Brain microvascular endothelial cell (primary cell): ENCODE results near the gene MYO16.

Experiments used
- DNase-seq: peaks from one replicate; pipeline ENCODE4 v3.0.0-alpha.2; 2020
- H3K27ac ChIP-seq: fragments of 250-450 bp; sonication (Bioruptor Pico); 2 replicates; pipeline ENCODE4 v1.5.1; 2020; ENCODE audit warnings: mild to moderate bottlenecking, moderate library complexity
- H3K27me3 ChIP-seq: fragments of 250-450 bp; sonication (Bioruptor Pico); replicated peaks from 2 replicates; pipeline ENCODE4 v1.5.1; 2020; ENCODE audit warnings: mild to moderate bottlenecking
- H3K36me3 ChIP-seq: fragments of 250-450 bp; sonication (Bioruptor Pico); replicated peaks from 2 replicates; pipeline ENCODE4 v1.5.1; 2020; ENCODE audit warnings: mild to moderate bottlenecking
- H3K4me3 ChIP-seq: 2 replicates; pipeline ENCODE4 v1.5.1; 2011; ENCODE audit warnings: low read depth, mild to moderate bottlenecking, control low read depth, low read length, moderate library complexity
- in situ Hi-C: cut with HindIII; loops from 2 replicates; pipeline ENCODE4 v1.10.0; 2017; ENCODE audit warnings: low sequenced_read_pairs, low pct_ligation_motif_present
- TF ChIP-seq, protein P1 (sequence below): IDR thresholded peaks from 2 replicates; pipeline ENCODE4 v1.5.1; 2011; ENCODE audit warnings: low read depth, mild to moderate bottlenecking, moderate library complexity, low read length, control low read depth, inconsistent platforms; ENCODE audit errors: missing control alignments

Gene MYO16

DNA sequence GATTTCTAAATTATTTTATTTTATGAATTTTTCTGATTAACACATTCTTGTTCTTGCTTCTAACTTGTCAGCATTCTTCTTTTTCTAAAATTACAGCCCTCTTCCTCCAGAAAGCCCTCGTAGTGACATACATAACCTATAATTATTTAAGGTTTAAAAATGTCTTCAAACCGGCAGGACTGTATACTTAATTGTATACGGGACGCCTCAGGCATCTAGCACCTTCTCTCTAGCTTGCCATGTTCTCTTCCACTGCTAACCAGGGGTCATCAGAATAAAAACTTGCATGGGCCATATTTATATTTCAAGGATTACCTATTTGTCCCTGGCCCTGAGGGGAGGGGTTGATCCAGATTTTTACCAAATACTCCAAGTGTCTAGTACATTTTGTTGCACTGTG lies 380.3 kb downstream of the MYO16 start:
- H3K27ac ChIP-seq = no peak overlapping the region
- in situ Hi-C loops = no loop called here
- DNase-seq = no peak
- TF ChIP-seq, protein P1, sequence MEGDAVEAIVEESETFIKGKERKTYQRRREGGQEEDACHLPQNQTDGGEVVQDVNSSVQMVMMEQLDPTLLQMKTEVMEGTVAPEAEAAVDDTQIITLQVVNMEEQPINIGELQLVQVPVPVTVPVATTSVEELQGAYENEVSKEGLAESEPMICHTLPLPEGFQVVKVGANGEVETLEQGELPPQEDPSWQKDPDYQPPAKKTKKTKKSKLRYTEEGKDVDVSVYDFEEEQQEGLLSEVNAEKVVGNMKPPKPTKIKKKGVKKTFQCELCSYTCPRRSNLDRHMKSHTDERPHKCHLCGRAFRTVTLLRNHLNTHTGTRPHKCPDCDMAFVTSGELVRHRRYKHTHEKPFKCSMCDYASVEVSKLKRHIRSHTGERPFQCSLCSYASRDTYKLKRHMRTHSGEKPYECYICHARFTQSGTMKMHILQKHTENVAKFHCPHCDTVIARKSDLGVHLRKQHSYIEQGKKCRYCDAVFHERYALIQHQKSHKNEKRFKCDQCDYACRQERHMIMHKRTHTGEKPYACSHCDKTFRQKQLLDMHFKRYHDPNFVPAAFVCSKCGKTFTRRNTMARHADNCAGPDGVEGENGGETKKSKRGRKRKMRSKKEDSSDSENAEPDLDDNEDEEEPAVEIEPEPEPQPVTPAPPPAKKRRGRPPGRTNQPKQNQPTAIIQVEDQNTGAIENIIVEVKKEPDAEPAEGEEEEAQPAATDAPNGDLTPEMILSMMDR = no peak
- H3K27me3 ChIP-seq = no peaks in the 10 kb centered on the region
- no peak overlapping the region for H3K4me3 ChIP-seq
- no peaks in the 10 kb centered on the region for H3K36me3 ChIP-seq

DNA sequence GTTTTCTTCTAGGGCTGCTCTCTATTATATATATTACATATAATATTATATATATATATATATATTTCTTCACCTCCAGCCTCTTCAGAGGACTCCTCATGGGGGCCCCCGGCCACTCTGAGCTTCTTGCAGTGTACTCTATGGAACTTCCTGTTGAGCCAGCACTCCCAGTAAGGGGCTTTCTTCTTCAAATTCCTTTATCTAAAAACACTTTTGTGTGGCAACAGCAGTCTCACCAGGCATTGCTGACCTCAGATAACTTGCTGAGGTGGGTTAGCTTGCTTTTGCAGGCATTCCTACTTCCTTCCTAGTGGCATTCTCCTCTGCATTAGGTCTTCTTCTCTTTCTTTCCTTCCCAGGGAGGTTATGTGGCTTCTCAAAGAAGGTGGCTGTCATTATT lies 381.5 kb downstream of the MYO16 start:
- Histone ChIP-seq H3K4me3 (no peak overlapping the region), H3K36me3 (no peaks in the 10 kb centered on the region), H3K27ac (no peak overlapping the region), H3K27me3 (no peaks in the 10 kb centered on the region)
- TF ChIP-seq, protein P1 = no peak
- peak; percentile 18 for DNase-seq
- in situ Hi-C loops = no loop called here

DNA sequence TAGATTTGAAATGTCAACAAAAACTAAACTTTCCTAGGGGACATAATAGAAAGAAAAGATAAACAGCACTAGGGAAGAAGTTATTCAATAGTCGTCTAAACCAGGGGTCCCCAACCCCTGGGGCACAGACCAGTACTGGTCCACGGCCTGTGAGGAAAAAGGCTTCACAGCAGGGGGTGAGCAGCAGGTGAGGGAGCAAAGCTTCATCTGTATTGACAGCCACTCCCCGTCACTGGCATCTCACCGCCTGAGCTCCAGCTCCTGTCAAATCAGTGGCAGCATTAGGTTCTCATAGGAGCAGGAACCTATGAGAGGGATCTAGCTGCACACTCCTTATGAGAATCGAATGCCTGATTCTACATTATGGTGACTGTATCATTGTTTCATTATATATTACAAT lies 382.7 kb downstream of the MYO16 start:
- TF ChIP-seq, protein P1 = no peak
- Histone ChIP-seq H3K36me3 (no peaks in the 10 kb centered on the region), H3K27me3 (no peaks in the 10 kb centered on the region), H3K4me3 (no peak overlapping the region), H3K27ac (no peak overlapping the region)
- no peak for DNase-seq
- in situ Hi-C loops = no loop called here

DNA sequence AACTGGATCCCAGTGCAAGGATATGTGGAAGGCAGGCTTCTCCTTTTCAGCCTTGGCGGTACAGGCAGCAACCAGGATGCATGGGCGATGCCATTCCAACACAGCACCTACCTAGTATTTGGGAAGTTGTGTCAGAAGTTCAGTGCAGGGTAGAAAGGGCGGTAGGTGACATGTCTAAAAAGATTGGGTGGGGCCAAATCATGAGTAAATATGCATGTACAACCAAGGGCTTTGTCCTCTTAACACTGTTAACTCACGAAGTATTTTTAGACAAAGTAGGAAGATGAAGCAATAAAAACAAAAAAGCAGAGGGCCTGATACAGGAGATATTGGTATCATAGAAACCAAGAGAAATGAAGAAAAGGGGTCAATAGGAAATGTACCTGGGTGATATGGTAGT lies 392.1 kb downstream of the MYO16 start:
- in situ Hi-C loops = no loop called here
- Histone ChIP-seq H3K36me3 (no peaks in the 10 kb centered on the region), H3K4me3 (no peak overlapping the region), H3K27ac (no peak overlapping the region), H3K27me3 (no peaks in the 10 kb centered on the region)
- TF ChIP-seq, protein P1 = no peak
- no peak for DNase-seq

DNA sequence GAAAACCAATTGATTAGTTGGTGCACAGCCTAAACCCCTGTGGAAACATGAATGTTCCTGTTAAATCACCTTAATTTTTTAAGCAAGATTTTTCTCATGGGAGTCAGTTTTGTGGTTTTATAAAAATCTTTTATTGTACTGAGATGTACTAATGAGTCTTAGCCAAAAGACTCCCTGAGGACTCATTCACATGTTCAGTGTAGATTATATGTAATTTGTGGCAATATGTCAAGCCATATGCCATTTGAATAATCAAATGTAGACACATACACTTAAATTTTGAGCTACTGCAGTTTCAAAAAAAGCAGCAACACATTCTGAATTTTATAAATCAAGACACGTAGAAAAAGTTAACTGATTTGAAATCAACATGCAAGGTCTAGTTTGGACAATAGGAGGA lies 395.2 kb downstream of the MYO16 start:
- TF ChIP-seq, protein P1 = no peak
- no peaks in the 10 kb centered on the region for H3K27me3 ChIP-seq
- H3K27ac ChIP-seq = no peak overlapping the region
- no peak overlapping the region for H3K4me3 ChIP-seq
- DNase-seq = no peak
- in situ Hi-C loops = no loop called here
- H3K36me3 ChIP-seq = no peaks in the 10 kb centered on the region

DNA sequence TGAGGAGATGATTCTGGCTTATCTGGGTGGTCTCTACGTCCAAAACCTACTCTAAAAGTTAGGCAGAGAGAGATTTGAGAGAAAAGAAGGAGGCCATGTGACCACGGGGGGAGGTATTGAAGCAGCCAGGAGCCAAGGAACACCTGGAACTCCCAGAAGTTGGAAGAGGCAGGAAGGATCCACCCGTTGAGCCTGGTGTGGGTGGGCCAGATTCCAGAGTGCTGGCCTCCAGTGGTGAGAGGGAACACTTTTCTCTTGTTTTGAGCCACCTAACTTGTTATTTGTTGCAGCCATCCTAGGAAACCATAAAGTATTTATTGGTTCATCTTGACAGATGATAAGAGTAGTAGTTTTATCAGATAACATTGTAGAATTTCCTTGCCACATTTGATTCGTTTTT lies 396.9 kb downstream of the MYO16 start:
- in situ Hi-C loops = no loop called here
- TF ChIP-seq, protein P1 = no peak
- DNase-seq = no peak

More for the DNA sequence above, 396.9 kb downstream of the MYO16 start:
- Histone ChIP-seq H3K36me3 (no peaks in the 10 kb centered on the region), H3K27ac (no peak overlapping the region), H3K27me3 (no peaks in the 10 kb centered on the region), H3K4me3 (no peak overlapping the region)
